GM19395 (cell line): Measurements from ENCODE around the gene ZMIZ1.

ENCODE experiments used
- ATAC-seq: cut with Tn5 transposase; IDR thresholded peaks from one replicate; pipeline ENCODE4 v1.9.1; 2021; ENCODE audit warnings: mild to moderate bottlenecking, moderate library complexity; ENCODE audit not compliant: unreplicated experiment

Gene ZMIZ1

GRCh38 chr10:79065091-79065551 lies 3.6 kb upstream of the ZMIZ1 start:
- ATAC-seq = no peak

- no peak for ATAC-seq
These were observed 2.9 kb upstream of the ZMIZ1 start for GRCh38 chr10:79065853-79066252.

GRCh38 chr10:79066411-79067240 lies 2.1 kb upstream of the ZMIZ1 start:
- ATAC-seq = no peak

- ATAC-seq = no peak
These were observed 1.2 kb upstream of the ZMIZ1 start for GRCh38 chr10:79067241-79068202.

DNA sequence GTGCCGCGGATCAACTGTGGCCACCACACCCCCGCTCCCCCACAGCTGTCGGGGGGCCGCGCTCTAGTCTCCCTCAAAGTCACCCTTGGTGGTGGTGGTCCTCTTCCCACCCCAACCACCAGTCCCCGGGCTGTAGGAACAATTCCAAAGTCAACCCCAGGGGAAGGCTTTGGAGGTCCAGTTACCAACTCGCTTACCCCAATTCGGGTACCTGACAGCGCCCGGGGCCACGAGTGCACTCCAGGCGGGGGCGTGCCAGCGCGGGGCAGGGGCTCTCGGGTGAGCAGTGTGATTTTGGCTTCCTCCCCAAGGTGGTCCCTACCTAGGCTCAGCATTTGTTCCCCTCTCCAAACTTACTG lies 584 bp upstream of the ZMIZ1 start:
- ATAC-seq = no peak

- ATAC-seq = peak; percentile 23
These were observed 737 bp downstream of the ZMIZ1 start for GRCh38 chr10:79069325-79070080.

DNA sequence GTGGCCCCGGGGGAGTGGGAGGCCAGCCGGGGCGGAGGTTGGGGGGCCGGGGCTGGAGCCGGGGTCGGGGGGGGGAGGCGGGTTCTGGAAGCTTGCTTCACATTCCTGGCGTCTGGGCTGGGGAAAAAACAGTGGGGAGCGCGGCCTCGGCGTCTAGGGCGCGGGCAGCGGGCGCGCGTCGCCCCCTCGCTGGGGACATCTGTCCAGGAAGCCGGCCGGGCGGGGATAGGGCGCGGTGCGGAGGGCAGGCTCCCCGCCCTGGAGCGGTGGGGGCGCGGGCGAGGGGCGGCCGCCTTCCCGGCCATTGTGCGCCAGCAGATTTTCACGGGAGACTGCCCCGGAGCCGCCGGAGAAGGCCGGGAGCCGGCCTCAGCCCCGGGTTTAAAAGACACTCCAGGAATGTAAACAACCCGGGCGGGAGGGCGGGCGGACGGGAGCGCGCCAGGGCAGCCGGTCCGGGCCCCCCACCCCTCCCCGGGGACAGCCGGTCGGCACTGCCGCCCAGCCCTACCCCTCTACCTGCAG lies 1.4 kb downstream of the ZMIZ1 start:
- no peak for ATAC-seq

- no peak for ATAC-seq
These were observed 2.0 kb downstream of the ZMIZ1 start for GRCh38 chr10:79070606-79071395.

DNA sequence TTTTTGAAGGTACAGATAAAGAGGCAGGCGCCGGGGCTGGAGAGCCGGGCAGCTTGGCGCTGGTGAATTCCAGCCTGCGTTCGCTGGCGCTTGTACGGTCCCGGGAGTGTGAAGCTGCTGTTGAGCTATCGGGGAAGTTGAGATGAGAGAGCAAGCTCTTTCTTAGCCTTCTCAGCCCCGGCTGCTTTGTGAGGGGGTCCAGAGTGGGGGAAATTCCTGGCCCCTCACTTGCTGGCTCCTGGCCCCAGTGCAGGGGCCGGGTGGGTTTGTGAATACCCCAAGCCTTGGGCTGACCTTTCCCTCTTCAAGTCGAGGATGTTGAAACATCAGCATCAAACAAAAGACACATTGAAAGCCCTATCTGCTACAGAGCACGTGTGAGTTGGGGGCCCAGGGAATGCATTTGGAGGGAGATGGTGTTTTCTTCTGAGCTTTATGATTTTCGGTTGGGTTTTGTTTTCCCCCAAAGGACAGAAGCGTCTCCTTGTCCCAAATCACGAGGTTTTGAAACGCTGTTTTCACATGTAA lies 2.7 kb downstream of the ZMIZ1 start:
- no peak for ATAC-seq

GRCh38 chr10:79072041-79072441 lies 3.3 kb downstream of the ZMIZ1 start:
- no peak for ATAC-seq

DNA sequence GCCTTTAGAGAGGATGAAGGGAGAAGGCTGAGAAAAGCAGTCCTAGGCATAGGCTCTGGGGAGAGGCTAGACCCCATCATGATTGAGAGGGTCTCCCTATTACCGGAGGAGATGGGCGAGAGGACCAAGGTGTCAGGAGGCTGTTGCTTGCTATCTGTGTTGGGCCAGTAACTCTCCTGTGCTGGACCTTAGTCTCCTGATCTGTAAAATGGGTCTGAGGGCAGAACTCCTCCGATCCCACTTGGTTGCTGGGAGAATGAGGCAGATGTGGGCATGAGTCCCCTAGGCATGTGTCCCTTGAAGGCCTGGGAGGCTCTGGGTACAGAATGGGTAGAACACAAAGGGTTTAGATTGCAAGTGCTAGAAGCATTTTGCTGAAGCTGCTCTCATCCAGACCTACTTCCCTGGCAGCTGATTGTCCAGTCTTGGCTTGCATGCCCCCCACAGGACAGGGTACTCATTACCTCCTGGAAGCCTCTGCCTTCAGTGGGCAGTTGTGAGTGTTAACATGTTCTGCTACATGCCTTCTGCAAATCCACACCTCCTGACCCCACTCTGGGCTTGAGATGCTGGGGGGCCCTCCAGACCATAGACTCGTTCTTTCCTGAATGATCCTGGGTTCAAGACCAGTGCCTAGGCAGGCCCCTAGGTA lies 4.4 kb downstream of the ZMIZ1 start:
- ATAC-seq = no peak

GRCh38 chr10:79073784-79074432 lies 5.1 kb downstream of the ZMIZ1 start:
- ATAC-seq = no peak

DNA sequence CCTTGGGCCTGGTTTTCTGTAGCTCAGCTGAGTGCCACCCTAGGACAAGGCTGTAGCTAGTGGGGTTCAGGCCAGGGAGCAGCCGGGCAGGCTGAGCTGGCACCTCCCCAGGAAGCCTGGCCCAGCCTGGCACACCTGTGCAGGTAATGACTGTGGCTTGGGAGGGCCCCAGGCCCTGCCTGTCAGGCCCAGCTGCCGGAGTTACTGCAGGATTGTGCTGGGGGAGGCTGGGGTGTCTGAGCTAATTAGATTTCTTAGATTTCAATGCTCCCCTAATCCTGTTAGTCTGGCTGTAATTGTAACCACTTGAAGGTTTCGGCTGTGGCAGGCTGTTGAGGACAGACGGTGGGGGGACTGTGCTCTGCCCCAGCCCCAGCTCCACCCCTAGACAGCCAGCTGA lies 6.0 kb downstream of the ZMIZ1 start:
- ATAC-seq = no peak

DNA sequence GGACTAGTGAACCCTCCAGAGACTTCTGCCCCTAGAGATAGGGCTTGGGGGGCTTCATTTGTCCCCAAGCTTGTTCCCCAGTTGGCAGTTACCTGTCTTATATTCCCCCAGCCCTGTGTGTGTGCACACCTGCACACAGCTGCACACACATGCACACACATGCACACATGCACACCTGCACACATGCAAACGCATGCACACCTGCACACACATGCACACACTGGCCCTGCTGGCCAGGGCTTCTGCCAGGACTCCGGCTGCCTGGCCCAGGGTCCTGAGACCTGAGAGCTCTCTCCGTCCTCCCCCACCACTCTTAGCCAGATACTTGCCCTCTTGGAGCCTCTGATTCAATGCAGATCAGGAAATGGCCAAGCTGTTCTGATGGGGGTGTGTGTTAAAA lies 6.7 kb downstream of the ZMIZ1 start:
- ATAC-seq = no peak

GRCh38 chr10:79077488-79078173 lies 8.9 kb downstream of the ZMIZ1 start:
- no peak for ATAC-seq

GRCh38 chr10:79078367-79079053 lies 9.7 kb downstream of the ZMIZ1 start:
- no peak for ATAC-seq

DNA sequence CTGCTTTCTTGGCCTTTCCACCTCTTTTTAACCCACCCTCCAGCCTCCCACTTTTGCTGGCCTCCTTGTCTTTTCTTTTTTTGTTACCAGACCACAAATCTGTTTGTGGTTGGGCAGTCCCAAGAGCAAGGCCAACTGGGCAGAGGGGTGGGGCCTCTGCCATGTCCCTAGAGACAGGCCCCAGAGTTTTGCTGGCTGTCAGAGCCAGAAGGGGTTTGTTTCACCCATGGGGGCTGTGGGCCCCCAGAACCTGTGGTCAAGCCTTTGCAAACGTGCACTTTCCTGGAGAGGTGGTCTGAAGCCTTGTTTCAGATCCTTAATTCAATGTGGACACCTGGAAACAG lies 10.3 kb downstream of the ZMIZ1 start:
- ATAC-seq = no peak
